IgD-negative memory B cell (primary cell): ENCODE results near the gene B3GAT3. TPM values are rescaled to one million over a fixed set of nuclear protein-coding genes. Genes with fewer than 3 reads are reported as not detected.
"Not testable (repeated sequence)": the region's sequence is repeated elsewhere in the genome, so short reads cannot be mapped to it uniquely, and the experiment has no call there.

Experiments
- H3K27ac Mint-ChIP-seq, 3 donors: one replicate each; pipeline ENCODE4 v1.8.0; 2020 to 2022; ENCODE audit warnings: mild to moderate bottlenecking in 3 of 3, mixed read lengths in 3 of 3, moderate library complexity in 1 of 3
- H3K27me3 Mint-ChIP-seq: one replicate; pipeline ENCODE4 v1.8.0; 2021; ENCODE audit warnings: mixed read lengths
- H3K36me3 Mint-ChIP-seq: one replicate; pipeline ENCODE4 v1.8.0; 2020; ENCODE audit warnings: mild to moderate bottlenecking, mixed read lengths
- H3K4me1 Mint-ChIP-seq, 3 donors: one replicate each; pipeline ENCODE4 v1.8.0; 2020 to 2022; ENCODE audit warnings: mixed read lengths in 3 of 3, mild to moderate bottlenecking in 1 of 3
- H3K4me3 Mint-ChIP-seq, 4 donors: one replicate each; pipeline ENCODE4 v1.8.0; 2020 to 2022; ENCODE audit warnings: mild to moderate bottlenecking in 4 of 4, mixed read lengths in 4 of 4, moderate library complexity in 3 of 4
- H3K9me3 Mint-ChIP-seq, 3 donors: one replicate each; pipeline ENCODE4 v1.8.0; 2020 to 2021; ENCODE audit warnings: mixed read lengths in 3 of 3, mild to moderate bottlenecking in 1 of 3
- polyA plus RNA-seq: library from polyadenylated mRNA; unstranded; fragments of 300-500 nt; fragmentation: Illumina TruSeq; gene quantifications from one replicate; pipeline ENCODE4 v1.2.3, GENCODE V29; 2021

The B3GAT3 gene
- polyA plus RNA-seq, 1 donor from 2014 or later: 36.1 TPM

GRCh38 chr11:62585356-62585755 is 36.4 kb downstream of the B3GAT3 start:
- H3K4me1 Mint-ChIP-seq: peaks cover 0 to 10% (median 0%) of the 10 kb centered on the region in 3 donors
- H3K27ac Mint-ChIP-seq, H3K36me3 Mint-ChIP-seq, H3K4me3 Mint-ChIP-seq, H3K27me3 Mint-ChIP-seq, H3K9me3 Mint-ChIP-seq: not testable (repeated sequence)

- not testable (repeated sequence) for H3K36me3 Mint-ChIP-seq, H3K4me1 Mint-ChIP-seq, H3K9me3 Mint-ChIP-seq, H3K27me3 Mint-ChIP-seq
- H3K27ac Mint-ChIP-seq: peak overlapping the region in 1 of 3 donors; percentile 43
- H3K4me3 Mint-ChIP-seq: peak overlapping the region in 1 of 4 donors; percentile 32
Observed at GRCh38 chr11:62581735-62582134, 40.1 kb downstream of the B3GAT3 start.

- Mint-ChIP-seq H3K4me1 (peaks cover 0 to 3% (median 2%) of the 10 kb centered on the region in 3 donors), H3K4me3 (peak overlapping the region in 1 of 4 donors; percentile 32), H3K36me3 (no peaks in the 10 kb centered on the region), H3K27me3 (no peaks in the 10 kb centered on the region), H3K9me3 (no peaks in the 10 kb centered on the region), H3K27ac (peak overlapping the region in 2 of 3 donors; percentile 43 to 85)
Observed at GRCh38 chr11:62580959-62581715, 40.6 kb downstream of the B3GAT3 start.

GRCh38 chr11:62579252-62579651 is 42.5 kb downstream of the B3GAT3 start:
- H3K36me3 Mint-ChIP-seq: no peaks in the 10 kb centered on the region
- no peak overlapping the region for H3K27ac Mint-ChIP-seq
- H3K4me1 Mint-ChIP-seq: peaks cover 5 to 9% (median 9%) of the 10 kb centered on the region in 3 donors
- H3K9me3 Mint-ChIP-seq: no peaks in the 10 kb centered on the region
- no peak overlapping the region for H3K4me3 Mint-ChIP-seq
- H3K27me3 Mint-ChIP-seq: no peaks in the 10 kb centered on the region

GRCh38 chr11:62578541-62578940 is 43.2 kb downstream of the B3GAT3 start:
- peaks cover 9 to 12% (median 9%) of the 10 kb centered on the region in 3 donors for H3K4me1 Mint-ChIP-seq
- H3K4me3 Mint-ChIP-seq: no peak overlapping the region
- no peaks in the 10 kb centered on the region for H3K36me3 Mint-ChIP-seq
- no peaks in the 10 kb centered on the region for H3K9me3 Mint-ChIP-seq
- no peak overlapping the region for H3K27ac Mint-ChIP-seq
- H3K27me3 Mint-ChIP-seq: no peaks in the 10 kb centered on the region

- Mint-ChIP-seq H3K4me1 (peaks cover 18 to 20% (median 19%) of the 10 kb centered on the region in 3 donors), H3K27ac (no peak overlapping the region), H3K27me3 (no peaks in the 10 kb centered on the region), H3K36me3 (no peaks in the 10 kb centered on the region), H3K4me3 (peak overlapping the region in 1 of 4 donors; percentile 66), H3K9me3 (no peaks in the 10 kb centered on the region)
Observed at GRCh38 chr11:62577046-62577714, 44.6 kb downstream of the B3GAT3 start.

- H3K4me3 Mint-ChIP-seq: peak overlapping the region; percentile 10 to 87 (median 64)
- no peaks in the 10 kb centered on the region for H3K9me3 Mint-ChIP-seq
- H3K4me1 Mint-ChIP-seq: peaks cover 25 to 34% (median 29%) of the 10 kb centered on the region in 3 donors
- peak overlapping the region in 2 of 3 donors; percentile 40 to 87 for H3K27ac Mint-ChIP-seq
- no peaks in the 10 kb centered on the region for H3K36me3 Mint-ChIP-seq
- H3K27me3 Mint-ChIP-seq: no peaks in the 10 kb centered on the region
Observed at GRCh38 chr11:62575837-62576236, 45.9 kb downstream of the B3GAT3 start.

GRCh38 chr11:62575156-62575555 is 46.6 kb downstream of the B3GAT3 start:
- Mint-ChIP-seq H3K36me3 (no peaks in the 10 kb centered on the region), H3K4me3 (peak overlapping the region; percentile 10 to 98 (median 80)), H3K27me3 (no peaks in the 10 kb centered on the region), H3K4me1 (peaks cover 26 to 36% (median 33%) of the 10 kb centered on the region in 3 donors), H3K27ac (peak overlapping the region in 1 of 3 donors; percentile 87), H3K9me3 (no peaks in the 10 kb centered on the region)

GRCh38 chr11:62574363-62575071 is 47.3 kb downstream of the B3GAT3 start:
- H3K27me3 Mint-ChIP-seq: no peaks in the 10 kb centered on the region
- H3K36me3 Mint-ChIP-seq: peaks cover under 1% of the 10 kb centered on the region
- peaks cover 26 to 36% (median 36%) of the 10 kb centered on the region in 3 donors for H3K4me1 Mint-ChIP-seq
- H3K9me3 Mint-ChIP-seq: no peaks in the 10 kb centered on the region
- peak overlapping the region; percentile 87 to 97 (median 96) for H3K27ac Mint-ChIP-seq
- H3K4me3 Mint-ChIP-seq: peak overlapping the region; percentile 96 to 98 (median 97)

- H3K27ac Mint-ChIP-seq: peak within 1 kb of the TSS; percentile 87 to 97 (median 96)
- H3K4me3 Mint-ChIP-seq: peak within 1 kb of the TSS; percentile 96 to 98 (median 97)
- H3K27me3 Mint-ChIP-seq: no peaks in the 10 kb centered on the region
- peaks cover 26 to 37% (median 36%) of the 10 kb centered on the region in 3 donors for H3K4me1 Mint-ChIP-seq
- H3K9me3 Mint-ChIP-seq: no peaks in the 10 kb centered on the region
- peaks cover 2% of the 10 kb centered on the region for H3K36me3 Mint-ChIP-seq
Observed at GRCh38 chr11:62573592-62574362, 48.0 kb downstream of the B3GAT3 start, which contains the start of gene EEF1G. EEF1G (minus strand) TSS chr11:62573891; CDS start chr11:62573842, 49 bp downstream.

- H3K9me3 Mint-ChIP-seq: no peaks in the 10 kb centered on the region
- peak overlapping the region; percentile 96 to 98 (median 97) for H3K4me3 Mint-ChIP-seq
- H3K36me3 Mint-ChIP-seq: peaks cover 2% of the 10 kb centered on the region
- H3K27me3 Mint-ChIP-seq: no peaks in the 10 kb centered on the region
- H3K4me1 Mint-ChIP-seq: peaks cover 28 to 39% (median 36%) of the 10 kb centered on the region in 3 donors
- peak overlapping the region; percentile 87 to 97 (median 96) for H3K27ac Mint-ChIP-seq
Observed at GRCh38 chr11:62573006-62573591, 48.7 kb downstream of the B3GAT3 start.

GRCh38 chr11:62572431-62572830 is 49.4 kb downstream of the B3GAT3 start:
- H3K27me3 Mint-ChIP-seq: no peaks in the 10 kb centered on the region
- peak overlapping the region; percentile 87 to 97 (median 96) for H3K27ac Mint-ChIP-seq
- H3K36me3 Mint-ChIP-seq: peaks cover 2% of the 10 kb centered on the region
- peaks cover 27 to 40% (median 36%) of the 10 kb centered on the region in 3 donors for H3K4me1 Mint-ChIP-seq
- H3K4me3 Mint-ChIP-seq: peak overlapping the region; percentile 96 to 98 (median 97)
- H3K9me3 Mint-ChIP-seq: no peaks in the 10 kb centered on the region

- H3K36me3 Mint-ChIP-seq, H3K9me3 Mint-ChIP-seq, H3K27me3 Mint-ChIP-seq: not testable (repeated sequence)
- H3K27ac Mint-ChIP-seq: peak overlapping the region; percentile 4 to 93 (median 57)
- peaks cover 26 to 47% (median 36%) of the 10 kb centered on the region in 3 donors for H3K4me1 Mint-ChIP-seq
- peak overlapping the region in 1 of 4 donors; percentile 97 for H3K4me3 Mint-ChIP-seq
Observed at GRCh38 chr11:62571493-62571892, 50.3 kb downstream of the B3GAT3 start.

GRCh38 chr11:62570903-62571302 is 50.9 kb downstream of the B3GAT3 start:
- Mint-ChIP-seq H3K4me3 (peak overlapping the region in 1 of 4 donors; percentile 97), H3K27ac (peak overlapping the region; percentile 4 to 71 (median 57)), H3K4me1 (peaks cover 29 to 47% (median 40%) of the 10 kb centered on the region in 3 donors)
- H3K27me3 Mint-ChIP-seq, H3K36me3 Mint-ChIP-seq, H3K9me3 Mint-ChIP-seq: not testable (repeated sequence)
